Measurements from ENCODE around the gene CEND1.
A peak's percentile ranks its signal among the peaks of the same experiment; 100 is the strongest.
"Not testable (repeated sequence)": the region's sequence is repeated elsewhere in the genome, so short reads cannot be mapped to it uniquely, and the experiment has no call there.

The CEND1 gene

GRCh38 chr11:761526-762108 is 28.3 kb downstream of the CEND1 start:
- Histone ChIP-seq H3K9me3 (ENCODE audit: low read length) (no peaks in the 10 kb centered on the region), H3K4me3 (ENCODE audit: low read depth in 1 of 2, low read length in 2 of 2) (no peak overlapping the region), H3K27me3 (ENCODE audit: control insufficient read depth in 1 of 2, insufficient read depth in 2 of 2, low read length in 2 of 2) (no peaks in the 10 kb centered on the region), H3K9ac (ENCODE audit: low read length) (no peak overlapping the region), H3K27ac (ENCODE audit: low read depth, low read length) (no peak overlapping the region), H3K36me3 (ENCODE audit: insufficient read depth, low read length) (peaks cover 61% of the 10 kb centered on the region), H3K4me1 (ENCODE audit: insufficient read depth, low read length) (no peaks in the 10 kb centered on the region)

DNA sequence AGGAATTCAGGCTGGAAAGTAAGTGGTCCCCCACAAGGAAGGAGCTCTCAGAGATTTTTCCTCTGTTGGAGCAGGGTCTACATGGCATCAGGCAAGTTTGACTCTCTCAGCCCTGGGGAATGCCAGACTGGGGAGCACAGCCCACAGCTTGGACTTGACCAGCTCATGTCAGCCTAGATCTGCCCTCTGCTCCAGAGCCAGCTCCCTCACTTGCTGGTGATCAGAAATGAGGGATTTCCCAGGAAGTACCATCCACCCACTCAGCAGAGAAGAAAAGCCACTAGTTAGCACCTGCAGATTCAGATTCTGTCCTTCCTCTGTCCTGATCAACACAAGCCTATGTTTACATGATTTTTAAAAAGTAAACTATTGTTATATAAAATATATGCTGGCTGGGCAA is 29.7 kb downstream of the CEND1 start:
- H3K4me1 ChIP-seq (ENCODE audit: insufficient read depth, low read length), result no peaks in the 10 kb centered on the region
- no peaks in the 10 kb centered on the region for H3K9me3 ChIP-seq (ENCODE audit: low read length)
- no peaks in the 10 kb centered on the region for H3K27me3 ChIP-seq (ENCODE audit: control insufficient read depth in 1 of 2, insufficient read depth in 2 of 2, low read length in 2 of 2)
- H3K9ac ChIP-seq (ENCODE audit: low read length), result no peak overlapping the region
- no peak overlapping the region for H3K27ac ChIP-seq (ENCODE audit: low read depth, low read length)
- peaks cover 59% of the 10 kb centered on the region for H3K36me3 ChIP-seq (ENCODE audit: insufficient read depth, low read length)
- no peak overlapping the region for H3K4me3 ChIP-seq (ENCODE audit: low read depth in 1 of 2, low read length in 2 of 2)

- peaks cover 16% of the 10 kb centered on the region for H3K4me1 ChIP-seq (ENCODE audit: insufficient read depth, low read length)
- no peaks in the 10 kb centered on the region for H3K36me3 ChIP-seq (ENCODE audit: insufficient read depth, low read length)
- H3K4me3 ChIP-seq (ENCODE audit: low read depth in 1 of 2, low read length in 2 of 2), result no peak overlapping the region
- no peaks in the 10 kb centered on the region for H3K27me3 ChIP-seq (ENCODE audit: control insufficient read depth in 1 of 2, insufficient read depth in 2 of 2, low read length in 2 of 2)
- H3K27ac ChIP-seq (ENCODE audit: low read depth, low read length), result no peak overlapping the region
- no peak overlapping the region for H3K9ac ChIP-seq (ENCODE audit: low read length)
- no peaks in the 10 kb centered on the region for H3K9me3 ChIP-seq (ENCODE audit: low read length)
These were observed 40.2 kb downstream of the CEND1 start for GRCh38 chr11:749731-750130.

GRCh38 chr11:748007-748359 is 41.9 kb downstream of the CEND1 start:
- Histone ChIP-seq H3K9ac (ENCODE audit: low read length) (no peak overlapping the region), H3K27ac (ENCODE audit: low read depth, low read length) (peak overlapping the region; percentile 32)

GRCh38 chr11:747158-748006 is 42.5 kb downstream of the CEND1 start, which contains the start of gene TALDO1:
Gene TALDO1 (plus strand): TSS chr11:747464. CDS start chr11:747482, 18 bp downstream.
- Histone ChIP-seq H3K36me3 (ENCODE audit: insufficient read depth, low read length) (no peaks in the 10 kb centered on the region), H3K27ac (ENCODE audit: low read depth, low read length) (peak within 1 kb of the TSS; percentile 32), H3K9ac (ENCODE audit: low read length) (peak within 1 kb of the TSS; percentile 49), H3K27me3 (ENCODE audit: control insufficient read depth in 1 of 2, insufficient read depth in 2 of 2, low read length in 2 of 2) (no peaks in the 10 kb centered on the region), H3K4me1 (ENCODE audit: insufficient read depth, low read length) (peaks cover 16% of the 10 kb centered on the region), H3K4me3 (ENCODE audit: low read depth in 1 of 2, low read length in 2 of 2) (peak within 1 kb of the TSS; percentile 71 to 80), H3K9me3 (ENCODE audit: low read length) (no peaks in the 10 kb centered on the region)

More at GRCh38 chr11:748007-748359, 41.9 kb downstream of the CEND1 start:
- Histone ChIP-seq H3K4me3 (ENCODE audit: low read depth in 1 of 2, low read length in 2 of 2) (peak overlapping the region; percentile 71 to 80), H3K4me1 (ENCODE audit: insufficient read depth, low read length) (peaks cover 16% of the 10 kb centered on the region), H3K9me3 (ENCODE audit: low read length) (no peaks in the 10 kb centered on the region), H3K36me3 (ENCODE audit: insufficient read depth, low read length) (no peaks in the 10 kb centered on the region), H3K27me3 (ENCODE audit: control insufficient read depth in 1 of 2, insufficient read depth in 2 of 2, low read length in 2 of 2) (no peaks in the 10 kb centered on the region)

GRCh38 chr11:746289-747157 is 43.4 kb downstream of the CEND1 start:
- Histone ChIP-seq H3K27me3 (ENCODE audit: control insufficient read depth in 1 of 2, insufficient read depth in 2 of 2, low read length in 2 of 2) (no peaks in the 10 kb centered on the region), H3K9me3 (ENCODE audit: low read length) (no peaks in the 10 kb centered on the region), H3K4me1 (ENCODE audit: insufficient read depth, low read length) (peaks cover 16% of the 10 kb centered on the region), H3K36me3 (ENCODE audit: insufficient read depth, low read length) (no peaks in the 10 kb centered on the region), H3K27ac (ENCODE audit: low read depth, low read length) (peak overlapping the region; percentile 32), H3K9ac (ENCODE audit: low read length) (peak overlapping the region; percentile 49), H3K4me3 (ENCODE audit: low read depth in 1 of 2, low read length in 2 of 2) (peak overlapping the region; percentile 71 to 80)

DNA sequence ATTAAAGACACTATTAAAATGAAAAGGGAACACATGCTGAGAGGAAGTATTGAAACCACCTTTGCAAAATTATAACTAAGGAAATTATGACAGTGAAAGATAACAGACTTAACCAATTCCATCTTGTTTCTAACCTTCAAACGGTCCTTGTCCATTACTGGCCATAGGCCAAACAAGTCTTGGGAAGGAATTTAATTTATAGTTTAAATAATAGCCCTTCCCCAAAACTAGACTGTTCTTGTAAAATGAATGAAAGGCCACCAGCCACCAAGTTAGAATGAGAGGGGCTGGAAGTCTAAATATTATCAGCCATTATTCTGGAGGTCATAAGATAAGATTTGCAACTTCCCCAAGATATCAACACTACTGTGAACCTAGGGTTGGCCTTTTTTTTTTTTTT is 44.5 kb downstream of the CEND1 start:
- H3K27me3 ChIP-seq (ENCODE audit: control insufficient read depth in 1 of 2, insufficient read depth in 2 of 2, low read length in 2 of 2), result no peaks in the 10 kb centered on the region
- no peak overlapping the region for H3K27ac ChIP-seq (ENCODE audit: low read depth, low read length)
- no peaks in the 10 kb centered on the region for H3K9me3 ChIP-seq (ENCODE audit: low read length)
- H3K4me3 ChIP-seq (ENCODE audit: low read depth in 1 of 2, low read length in 2 of 2), result no peak overlapping the region
- peaks cover 16% of the 10 kb centered on the region for H3K4me1 ChIP-seq (ENCODE audit: insufficient read depth, low read length)
- H3K36me3 ChIP-seq (ENCODE audit: insufficient read depth, low read length), result no peaks in the 10 kb centered on the region
- H3K9ac ChIP-seq (ENCODE audit: low read length), result no peak overlapping the region

GRCh38 chr11:742571-743201 is 47.2 kb downstream of the CEND1 start:
- no peak overlapping the region for H3K27ac ChIP-seq (ENCODE audit: low read depth, low read length)
- H3K9me3 ChIP-seq (ENCODE audit: low read length), result no peaks in the 10 kb centered on the region
- no peaks in the 10 kb centered on the region for H3K36me3 ChIP-seq (ENCODE audit: insufficient read depth, low read length)
- no peak overlapping the region for H3K9ac ChIP-seq (ENCODE audit: low read length)
- H3K4me1 ChIP-seq (ENCODE audit: insufficient read depth, low read length), result peaks cover 6% of the 10 kb centered on the region
- H3K4me3 ChIP-seq (ENCODE audit: low read depth in 1 of 2, low read length in 2 of 2), result no peak overlapping the region
- H3K27me3 ChIP-seq (ENCODE audit: control insufficient read depth in 1 of 2, insufficient read depth in 2 of 2, low read length in 2 of 2), result no peaks in the 10 kb centered on the region

DNA sequence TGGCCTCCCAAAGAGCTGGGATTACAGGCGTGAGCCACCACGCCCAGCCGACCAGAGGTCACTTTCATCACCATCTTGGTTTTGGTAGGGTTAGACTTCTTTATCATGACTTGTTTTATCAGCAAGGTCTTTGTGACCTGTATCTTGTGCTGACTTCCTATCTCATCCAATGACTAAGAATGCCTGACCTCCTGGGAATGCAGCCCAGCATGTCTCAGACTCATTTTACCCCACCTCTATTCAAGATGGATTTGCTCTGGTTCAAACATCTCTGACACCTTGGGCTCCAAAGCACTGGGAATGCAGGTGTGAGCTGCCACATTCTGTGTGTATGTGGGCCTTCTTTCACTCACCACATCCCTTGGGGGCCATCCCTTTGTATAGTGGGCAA is 47.7 kb downstream of the CEND1 start:
- Histone ChIP-seq H3K4me1 (ENCODE audit: insufficient read depth, low read length) (peaks cover 6% of the 10 kb centered on the region), H3K27ac (ENCODE audit: low read depth, low read length) (no peak overlapping the region), H3K4me3 (ENCODE audit: low read depth in 1 of 2, low read length in 2 of 2) (no peak overlapping the region), H3K9me3 (ENCODE audit: low read length) (no peaks in the 10 kb centered on the region), H3K9ac (ENCODE audit: low read length) (no peak overlapping the region), H3K36me3 (ENCODE audit: insufficient read depth, low read length) (no peaks in the 10 kb centered on the region), H3K27me3 (ENCODE audit: control insufficient read depth in 1 of 2, insufficient read depth in 2 of 2, low read length in 2 of 2) (no peaks in the 10 kb centered on the region)

- not testable (repeated sequence) for H3K27ac ChIP-seq (ENCODE audit: low read depth, low read length); H3K27me3 ChIP-seq (ENCODE audit: control insufficient read depth in 1 of 2, insufficient read depth in 2 of 2, low read length in 2 of 2); H3K4me3 ChIP-seq (ENCODE audit: low read depth in 1 of 2, low read length in 2 of 2); H3K9ac ChIP-seq (ENCODE audit: low read length); H3K9me3 ChIP-seq (ENCODE audit: low read length); H3K36me3 ChIP-seq (ENCODE audit: insufficient read depth, low read length); H3K4me1 ChIP-seq (ENCODE audit: insufficient read depth, low read length)
These were observed 52.0 kb downstream of the CEND1 start for GRCh38 chr11:737899-738298.

- no peaks in the 10 kb centered on the region for H3K4me1 ChIP-seq (ENCODE audit: insufficient read depth, low read length)
- H3K4me3 ChIP-seq (ENCODE audit: low read depth in 1 of 2, low read length in 2 of 2), result no peak overlapping the region
- H3K9me3 ChIP-seq (ENCODE audit: low read length), result no peaks in the 10 kb centered on the region
- H3K27me3 ChIP-seq (ENCODE audit: control insufficient read depth in 1 of 2, insufficient read depth in 2 of 2, low read length in 2 of 2), result no peaks in the 10 kb centered on the region
- no peaks in the 10 kb centered on the region for H3K36me3 ChIP-seq (ENCODE audit: insufficient read depth, low read length)
- H3K9ac ChIP-seq (ENCODE audit: low read length), result no peak overlapping the region
- no peak overlapping the region for H3K27ac ChIP-seq (ENCODE audit: low read depth, low read length)
These were observed 52.5 kb downstream of the CEND1 start for GRCh38 chr11:737366-737765.

Measured in muscle layer of colon (tissue), 2 donors.